Fibroblast of villous mesenchyme (primary cell): ENCODE measurements around the gene XRCC1. TPM values are rescaled to one million over a fixed set of nuclear protein-coding genes. Genes with fewer than 3 reads are reported as not detected.
"Not testable (repeated sequence)": the region's sequence is repeated elsewhere in the genome, so short reads cannot be mapped to it uniquely, and the experiment has no call there.

Experiments used
- DNase-seq: peaks from one replicate; pipeline ENCODE4 v3.0.0-alpha.2; 2010; ENCODE audit warnings: low read depth
- H3K4me3 ChIP-seq: 2 replicates; pipeline ENCODE4 v1.5.1; 2011; ENCODE audit warnings: low read depth, mild to moderate bottlenecking, low read length
- CTCF ChIP-seq: IDR thresholded peaks from 2 replicates; pipeline ENCODE4 v1.5.1; 2012; ENCODE audit warnings: low read depth, mild to moderate bottlenecking, low read length; ENCODE audit not compliant: insufficient read depth
- total RNA-seq: library from RNA; depleted of rRNA; stranded (reverse); fragments of >200 nt; gene quantifications from 2 replicates; pipeline ENCODE4 v1.2.3, GENCODE V29; 2012

The XRCC1 gene
- total RNA-seq, 1 donor = 28.9 TPM

DNA sequence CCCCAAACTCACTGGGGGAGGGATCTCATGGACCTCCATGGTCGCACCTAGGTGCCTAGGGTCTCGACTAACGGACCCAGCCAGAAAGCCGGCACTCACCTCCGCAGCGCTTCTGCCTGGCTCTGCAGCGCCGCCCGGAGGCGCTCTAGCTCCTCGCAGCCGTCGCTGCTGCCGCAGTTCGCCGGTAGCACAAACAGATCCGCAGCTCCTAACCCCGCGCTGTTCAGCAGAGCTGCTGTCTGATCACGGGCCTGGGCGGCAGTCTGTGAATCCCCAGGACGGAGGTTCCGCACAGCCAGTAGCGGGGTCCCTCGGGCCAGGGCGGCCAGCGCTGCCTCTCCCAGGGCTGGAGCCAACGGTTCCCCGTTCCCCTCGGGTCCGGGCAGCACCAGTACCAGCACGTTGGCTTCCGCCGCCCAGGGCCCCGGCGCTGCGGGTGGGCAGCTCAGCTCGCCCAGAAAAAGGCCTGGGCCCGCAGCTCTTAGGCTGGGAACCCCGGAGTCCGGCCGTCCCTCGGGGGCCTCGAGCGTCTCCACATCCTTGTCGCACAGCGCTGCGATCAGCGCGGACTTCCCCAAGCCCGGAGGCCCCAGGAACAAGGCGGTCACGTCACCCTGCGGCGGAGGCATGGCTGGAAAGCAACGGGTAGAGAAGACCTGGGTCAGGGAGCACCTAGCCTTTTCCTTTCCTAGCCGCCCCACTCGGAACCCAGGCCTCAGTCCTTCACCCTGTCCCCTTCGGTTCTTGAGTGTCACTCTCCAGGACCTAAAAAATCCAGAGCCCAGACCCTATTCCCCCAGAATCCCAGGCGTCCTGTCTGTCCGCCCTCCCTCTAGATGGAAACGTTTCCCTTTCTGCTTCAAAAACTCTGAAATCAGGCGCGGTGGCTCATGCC is 19.6 kb upstream of the XRCC1 start:
- DNase-seq = peak; percentile 71
- H3K4me3 ChIP-seq = peak overlapping the region; percentile 81
- peak; percentile 88 for TF ChIP-seq CTCF

DNA sequence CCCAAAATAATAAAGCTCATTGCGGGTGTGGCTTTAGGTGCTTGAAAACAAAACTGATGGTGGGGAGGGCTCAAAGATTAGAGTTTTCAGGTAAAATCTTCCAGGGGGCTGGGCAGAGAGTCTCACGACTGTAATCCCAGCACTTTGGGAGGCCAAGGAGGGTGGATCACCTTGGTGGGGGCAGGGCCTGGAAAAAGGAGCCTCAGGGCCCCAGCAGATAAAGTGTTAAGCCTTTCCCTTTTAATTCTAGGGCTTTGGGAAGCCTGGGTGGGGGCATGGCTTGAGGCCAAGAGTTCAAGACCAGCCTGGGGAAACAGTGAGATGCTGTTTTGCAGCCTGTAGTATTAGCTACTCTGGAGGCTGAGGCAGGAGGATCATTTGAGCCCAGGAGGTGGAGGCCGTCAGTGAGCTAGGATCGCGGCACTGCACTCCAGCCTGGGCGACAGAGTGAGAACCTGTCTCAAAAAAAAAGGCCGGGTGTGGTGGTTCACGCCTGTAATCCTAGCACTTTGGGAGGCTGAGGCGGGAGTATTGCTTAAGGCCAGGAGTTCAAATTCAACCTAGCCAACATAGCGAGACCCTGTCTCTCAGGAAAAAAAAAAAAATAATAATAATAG is 18.9 kb upstream of the XRCC1 start:
- no peak for TF ChIP-seq CTCF
- DNase-seq = no peak
- peak overlapping the region; percentile 81 for H3K4me3 ChIP-seq

DNA sequence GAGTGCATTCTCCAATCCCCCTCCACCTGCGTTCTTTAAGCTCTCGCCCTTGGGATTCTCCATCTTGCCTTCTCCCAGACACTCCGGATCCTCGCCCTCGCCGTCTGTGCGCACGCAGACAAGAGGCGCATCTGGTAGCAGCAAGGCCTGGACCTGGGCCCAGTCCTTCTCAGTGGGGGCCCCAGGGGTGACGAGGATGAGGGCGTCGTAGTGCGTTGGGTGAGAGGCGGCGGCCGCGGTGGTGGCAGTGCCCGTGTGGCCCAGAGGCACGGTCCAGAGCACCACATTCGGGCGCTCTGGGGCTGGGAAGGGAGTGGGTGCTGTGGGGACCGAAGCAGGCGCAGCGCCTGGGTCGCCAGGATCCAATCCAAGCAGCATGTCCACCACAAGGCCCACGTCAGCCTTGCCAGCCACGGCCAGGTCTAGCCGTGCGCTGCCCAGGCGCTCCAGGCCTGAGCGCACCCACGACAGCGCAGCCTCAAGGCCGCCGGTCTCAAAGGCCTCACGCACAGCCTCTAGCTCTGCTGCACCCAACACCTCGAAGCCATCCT is 17.5 kb upstream of the XRCC1 start:
- no peak for DNase-seq
- no peak for TF ChIP-seq CTCF

DNA sequence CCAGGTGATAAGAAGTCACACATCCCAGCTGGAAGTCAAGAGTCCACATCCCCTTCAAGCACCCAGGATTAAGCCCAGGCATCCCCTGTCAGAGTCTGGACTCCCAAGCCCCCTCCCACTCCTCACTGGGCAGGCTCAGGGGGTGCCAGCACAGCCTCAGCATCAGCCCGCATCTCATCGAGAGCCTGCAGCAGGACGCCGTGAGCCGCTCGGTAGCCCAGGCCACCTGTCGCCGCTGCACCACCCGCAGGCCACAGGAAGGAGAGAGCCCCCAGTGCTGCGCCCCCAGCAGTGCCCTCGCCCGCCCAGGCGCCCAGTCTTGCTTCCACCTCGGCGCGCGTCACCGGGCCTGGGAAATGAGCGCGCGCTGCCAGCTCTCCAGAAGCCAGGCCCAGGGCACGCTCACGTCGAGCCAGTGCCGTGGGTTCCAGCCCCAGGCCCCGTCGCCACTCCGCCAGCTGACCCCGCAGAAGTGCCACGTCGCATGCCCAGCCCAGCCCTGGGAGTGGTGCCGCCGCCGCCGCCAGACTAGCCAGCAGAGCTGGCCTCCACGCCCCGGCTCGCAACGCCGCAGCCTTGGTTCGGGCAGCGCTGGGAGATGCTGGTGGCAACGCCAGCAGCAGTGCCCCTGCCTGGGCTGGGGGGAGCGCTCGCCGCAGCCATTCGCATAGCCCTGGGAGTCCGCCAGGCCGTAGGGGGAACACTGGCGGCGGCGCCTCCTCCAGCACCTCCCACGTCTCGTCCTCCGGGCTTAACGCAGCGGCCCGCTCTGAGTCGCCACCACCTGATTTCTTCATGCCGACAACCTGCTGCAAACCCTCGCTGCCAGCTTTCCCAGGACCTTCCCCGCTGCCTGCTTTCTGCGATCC is 16.8 kb upstream of the XRCC1 start:
- no peak overlapping the region for H3K4me3 ChIP-seq
- TF ChIP-seq CTCF = no peak
- DNase-seq = no peak

More for the DNA sequence above, 17.5 kb upstream of the XRCC1 start:
- H3K4me3 ChIP-seq = no peak overlapping the region

DNA sequence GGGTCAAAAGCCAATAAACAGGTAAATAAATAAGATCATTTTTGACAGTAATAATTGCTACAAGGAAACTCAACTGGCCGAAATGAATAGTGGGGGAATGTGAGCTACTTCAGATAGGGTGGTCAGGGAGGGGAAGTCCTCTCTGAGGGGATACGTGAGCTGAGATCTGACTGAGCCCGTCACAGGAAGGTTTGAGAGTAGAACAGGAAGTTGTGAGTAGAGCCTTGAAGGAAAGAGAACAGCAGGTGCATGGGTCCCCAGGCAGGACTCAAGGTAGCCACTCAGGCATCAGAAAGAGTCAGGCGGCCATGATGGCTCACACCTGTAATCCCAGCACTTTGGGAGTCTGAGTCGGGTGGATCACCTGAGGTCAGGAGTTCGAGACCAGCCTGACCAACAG is 14.4 kb upstream of the XRCC1 start:
- no peak for DNase-seq
- no peak overlapping the region for H3K4me3 ChIP-seq
- no peak for TF ChIP-seq CTCF

DNA sequence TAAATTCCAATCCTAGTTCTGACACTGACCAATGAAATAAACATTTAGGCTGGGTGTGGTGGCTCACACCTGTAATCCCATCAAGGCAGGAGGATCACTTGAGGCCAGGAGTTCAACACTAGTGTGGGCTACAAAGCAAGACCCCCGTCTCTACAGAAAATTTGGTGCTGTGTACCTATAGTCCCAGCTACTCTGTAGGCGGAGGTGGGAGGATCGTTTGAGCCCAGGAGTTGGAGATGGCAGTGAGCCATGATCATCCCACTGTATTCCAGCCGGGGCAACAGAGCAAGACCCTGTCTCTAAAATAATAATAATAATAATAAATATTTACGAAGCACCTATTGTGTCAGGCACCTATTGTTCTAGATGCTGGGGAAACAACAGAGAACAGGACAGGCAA is 13.9 kb upstream of the XRCC1 start:
- no peak overlapping the region for H3K4me3 ChIP-seq
- no peak for DNase-seq
- TF ChIP-seq CTCF = no peak

GRCh38 chr19:43587029-43587428 is 11.7 kb upstream of the XRCC1 start:
- H3K4me3 ChIP-seq, DNase-seq: not testable (repeated sequence)
